Thoracic aorta (tissue), 2 donors: ENCODE data around the gene NMD3. TPM values are rescaled to one million over a fixed set of nuclear protein-coding genes. Genes with fewer than 3 reads are reported as not detected.

Experiments
- ATAC-seq: fragments of 150-250 bp; one replicate; pipeline ENCODE4 v1.8.0; 2017; ENCODE audit warnings: low read depth; ENCODE audit not compliant: insufficient number of reproducible peaks, low FRiP score
- DNase-seq: peaks from one replicate; pipeline ENCODE4 v3.0.0-alpha.2; 2020; ENCODE audit warnings: low spot score
- H3K27ac ChIP-seq, 2 donors: fragments of 200-600 bp; sonication (generic); 1 replicate in 1 of 2; 2 replicates in 1 of 2; pipeline ENCODE4 v1.5.1; 2016; ENCODE audit warnings: mild to moderate bottlenecking in 2 of 2, moderate library complexity in 2 of 2
- H3K27me3 ChIP-seq: fragments of 200-600 bp; sonication (generic); replicated peaks from 2 replicates; pipeline ENCODE4 v1.6.0; 2016; ENCODE audit warnings: mild to moderate bottlenecking; ENCODE audit not compliant: insufficient read depth
- H3K36me3 ChIP-seq: fragments of 200-600 bp; sonication (generic); one replicate; pipeline ENCODE4 v1.5.1; 2016
- H3K4me1 ChIP-seq, 2 donors: fragments of 200-600 bp; sonication (generic); 1 replicate in 1 of 2; 2 replicates in 1 of 2; pipeline versions ENCODE4 v1.5.1 to v1.6.0; 2016; ENCODE audit warnings: low read depth in 2 of 2, mild to moderate bottlenecking in 1 of 2; ENCODE audit not compliant: control insufficient read depth in 1 of 2
- H3K4me3 ChIP-seq: fragments of 200-600 bp; sonication (generic); 2 replicates; pipeline ENCODE4 v1.5.1; 2016; ENCODE audit warnings: mild to moderate bottlenecking
- H3K9me3 ChIP-seq: fragments of 200-600 bp; sonication (generic); 2 replicates; pipeline ENCODE4 v1.5.1; 2016
- CTCF ChIP-seq: fragments of 200-600 bp; sonication (generic); IDR thresholded peaks from one replicate; pipeline ENCODE4 v1.5.1; 2019; ENCODE audit warnings: antibody characterized with exemption
- total RNA-seq, 2 donors: library from RNA; depleted of rRNA; stranded (reverse); fragments of >200 nt; gene quantifications; one replicate each; pipeline versions ENCODE4 v1.1.0 to v1.2.3, GENCODE V29; 2016

NMD3 gene
- total RNA-seq, 2 donors from 2014 or later: 41.2 to 48.8 TPM

- DNase-seq (no peak), ATAC-seq (no peak)
- Histone ChIP-seq H3K4me3 (no peak overlapping the region), H3K36me3 (no peaks in the 10 kb centered on the region), H3K4me1 (no peaks in the 10 kb centered on the region), H3K9me3 (no peaks in the 10 kb centered on the region), H3K27ac (no peak overlapping the region), H3K27me3 (no peaks in the 10 kb centered on the region)
- TF ChIP-seq CTCF: no peak
Observed at GRCh38 chr3:161289174-161289573, 68.1 kb downstream of the NMD3 start.

DNA sequence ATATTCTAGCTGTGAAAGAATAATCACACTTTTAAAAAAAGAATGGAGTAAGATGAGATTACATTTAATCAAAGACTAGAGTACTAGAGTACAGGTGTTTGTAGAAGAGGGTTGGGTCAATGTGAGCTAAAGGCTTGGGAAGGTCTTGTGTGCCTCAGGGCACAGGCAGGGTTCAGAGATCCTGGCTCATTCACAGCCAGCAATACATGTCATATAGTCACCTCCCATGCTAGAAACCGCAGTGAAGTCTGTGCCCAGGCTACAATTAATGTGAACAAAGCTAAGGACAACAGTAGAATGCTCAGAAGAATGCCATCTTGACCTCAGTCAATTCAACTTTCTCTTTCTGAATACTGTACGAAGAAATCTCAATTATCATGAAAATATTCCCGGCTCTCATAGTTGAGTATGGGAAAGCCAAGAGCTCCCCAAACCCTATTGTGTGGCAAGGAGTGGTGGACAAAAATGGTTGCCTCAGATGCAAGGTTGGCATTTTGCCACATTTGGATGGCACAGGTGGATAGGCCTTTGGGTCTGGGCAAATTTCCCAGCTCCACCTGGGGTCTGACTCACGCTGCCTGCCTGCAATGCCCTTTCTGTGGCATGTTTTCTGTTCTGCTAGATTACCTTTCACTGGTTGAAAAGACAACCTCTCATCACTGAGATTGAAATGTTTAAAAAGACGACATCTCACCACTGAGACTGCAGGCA, 70.2 kb downstream of the NMD3 start:
- DNase-seq (no peak), ATAC-seq (no peak)
- H3K9me3 ChIP-seq: no peaks in the 10 kb centered on the region
- no peaks in the 10 kb centered on the region for H3K4me1 ChIP-seq
- no peak overlapping the region for H3K27ac ChIP-seq
- no peak overlapping the region for H3K4me3 ChIP-seq
- no peaks in the 10 kb centered on the region for H3K27me3 ChIP-seq
- no peak for TF ChIP-seq CTCF
- no peaks in the 10 kb centered on the region for H3K36me3 ChIP-seq

GRCh38 chr3:161293381-161293780, 72.3 kb downstream of the NMD3 start:
- Histone ChIP-seq H3K4me3 (no peak overlapping the region), H3K36me3 (no peaks in the 10 kb centered on the region), H3K4me1 (no peaks in the 10 kb centered on the region), H3K27ac (no peak overlapping the region), H3K27me3 (no peaks in the 10 kb centered on the region), H3K9me3 (no peaks in the 10 kb centered on the region)
- DNase-seq (no peak), ATAC-seq (no peak)
- TF ChIP-seq CTCF: no peak

DNA sequence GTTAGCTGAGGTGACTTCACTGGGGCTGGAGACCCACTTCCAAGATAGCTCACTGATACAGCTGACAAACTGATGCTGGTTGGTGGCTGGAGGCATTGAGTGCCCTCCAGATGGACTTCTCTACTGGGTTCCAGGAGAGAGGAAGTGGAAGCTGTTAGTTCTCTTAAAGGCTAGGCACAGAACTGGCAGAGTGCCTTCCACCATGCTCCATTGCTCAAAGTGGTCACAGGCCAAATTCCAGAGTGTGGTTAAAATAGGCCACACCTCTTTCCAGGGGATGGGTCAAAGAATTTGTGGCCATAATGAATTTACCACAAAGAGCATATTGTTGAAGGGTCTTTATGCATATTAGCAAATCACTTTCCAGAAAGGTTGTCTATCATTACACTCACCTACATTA, 74.2 kb downstream of the NMD3 start:
- no peaks in the 10 kb centered on the region for H3K9me3 ChIP-seq
- no peaks in the 10 kb centered on the region for H3K36me3 ChIP-seq
- no peak for TF ChIP-seq CTCF
- H3K4me1 ChIP-seq: no peaks in the 10 kb centered on the region
- no peak for DNase-seq
- no peak overlapping the region for H3K27ac ChIP-seq
- no peak overlapping the region for H3K4me3 ChIP-seq
- no peaks in the 10 kb centered on the region for H3K27me3 ChIP-seq
- ATAC-seq: no peak

- Histone ChIP-seq H3K4me1 (no peaks in the 10 kb centered on the region), H3K27ac (no peak overlapping the region), H3K9me3 (no peaks in the 10 kb centered on the region), H3K27me3 (no peaks in the 10 kb centered on the region), H3K36me3 (no peaks in the 10 kb centered on the region), H3K4me3 (no peak overlapping the region)
- TF ChIP-seq CTCF: no peak
- DNase-seq (no peak), ATAC-seq (no peak)
Observed at GRCh38 chr3:161296814-161297213, 75.7 kb downstream of the NMD3 start.

Other genes starting within 250 kb of the NMD3 start
- 10 to 100 TPM; 13.8 to 16.4 TPM for gene B3GALNT1, start 116.0 kb upstream of the NMD3 start, total RNA-seq
- not detected for gene SPTSSB, start 150.2 kb downstream of the NMD3 start, total RNA-seq